HL-60/S4 treated with retinoic acid at 250 ng/mL for 4 days and 3 days (cell line): ENCODE data around the gene RBM33.

Source experiments
- in situ Hi-C: fragments of 300-500 bp; cut with MboI; formaldehyde crosslinking; loops from 2 replicates; pipeline ENCODE4 v1.7.0; 2022; ENCODE audit warnings: low sequenced_read_pairs

The RBM33 gene

GRCh38 chr7:155815332-155816191 is 171.1 kb downstream of the RBM33 start:
- in situ Hi-C loops, result loop anchor here (25.0 kb wide), 2 partner anchors 997 to 1447 kb away; no protein-coding TSS in a partner anchor

GRCh38 chr7:155816192-155816508 is 171.7 kb downstream of the RBM33 start:
- in situ Hi-C loops, result loop anchor here (25.0 kb wide), 2 partner anchors 996 to 1446 kb away; no protein-coding TSS in a partner anchor

DNA sequence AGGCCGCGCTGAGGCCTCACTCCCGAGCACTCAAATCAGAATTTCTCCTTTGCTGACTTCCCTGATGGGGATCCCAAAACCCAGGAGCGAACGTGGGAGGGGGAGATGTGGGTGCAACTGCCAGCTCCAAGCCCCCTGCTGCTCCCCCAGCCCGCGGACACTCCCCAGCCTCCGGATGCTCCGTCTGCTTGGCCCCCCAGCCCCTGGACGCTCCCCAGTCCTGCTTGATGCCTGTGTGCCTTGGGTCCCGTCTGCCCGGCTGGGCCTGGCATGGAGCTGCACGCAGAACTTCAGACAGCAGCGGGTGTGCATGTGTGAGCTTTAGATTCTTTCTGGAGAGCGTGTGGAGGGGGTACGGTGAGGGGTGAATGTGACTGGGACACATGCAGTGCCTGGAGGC is 172.5 kb downstream of the RBM33 start:
- in situ Hi-C loops, result loop anchor here (25.0 kb wide), 2 partner anchors 995 to 1445 kb away; no protein-coding TSS in a partner anchor

- in situ Hi-C loops, result loop anchor here (25.0 kb wide), 2 partner anchors 995 to 1445 kb away; no protein-coding TSS in a partner anchor
Observed at GRCh38 chr7:155817515-155817914, 173.1 kb downstream of the RBM33 start.

GRCh38 chr7:155818154-155818819 is 173.8 kb downstream of the RBM33 start:
- in situ Hi-C loops, result loop anchor here (25.0 kb wide), 2 partner anchors 994 to 1444 kb away; no protein-coding TSS in a partner anchor

DNA sequence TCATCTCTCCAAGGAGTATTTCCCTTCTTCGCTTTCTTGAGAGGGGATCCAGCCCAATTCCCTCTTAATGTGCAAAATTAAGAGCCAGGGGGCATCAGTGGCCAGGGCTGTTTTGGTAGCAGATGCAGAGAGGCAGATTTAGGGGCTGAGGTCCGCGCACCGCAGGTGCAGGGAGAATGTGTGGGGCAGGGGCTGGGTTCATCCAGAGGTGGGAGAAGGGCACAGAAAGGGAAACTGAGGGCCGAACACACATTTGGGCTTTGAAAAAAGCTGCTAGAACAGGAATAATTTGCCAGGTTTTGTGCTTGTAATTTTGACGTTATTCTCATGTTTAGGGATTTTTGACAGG is 174.3 kb downstream of the RBM33 start:
- in situ Hi-C loops, result loop anchor here (25.0 kb wide), 2 partner anchors 994 to 1444 kb away; no protein-coding TSS in a partner anchor

DNA sequence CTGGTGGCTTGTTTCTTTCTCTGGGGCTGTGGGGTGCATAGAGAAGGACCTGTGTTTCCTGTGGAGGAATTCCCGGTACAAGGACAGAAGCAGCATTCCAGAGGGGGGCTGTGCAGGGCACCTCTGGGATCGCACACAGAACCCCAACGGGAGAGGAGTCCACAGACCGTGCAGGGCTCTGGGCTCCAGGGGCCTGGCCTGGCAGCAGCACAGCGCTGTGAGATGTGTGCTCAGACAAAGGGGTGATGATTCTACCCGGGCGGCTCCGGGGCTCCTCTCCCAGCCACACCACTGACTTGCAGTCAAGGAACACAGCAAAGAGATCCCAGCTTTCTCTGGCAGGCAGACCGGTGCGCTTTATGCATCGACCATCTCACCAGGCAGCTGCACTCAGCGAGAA is 174.7 kb downstream of the RBM33 start:
- in situ Hi-C loops, result loop anchor here (25.0 kb wide), 2 partner anchors 993 to 1443 kb away; no protein-coding TSS in a partner anchor

- in situ Hi-C loops, result loop anchor here (25.0 kb wide), 2 partner anchors 992 to 1442 kb away; no protein-coding TSS in a partner anchor
Observed at GRCh38 chr7:155820246-155820645, 175.8 kb downstream of the RBM33 start.

DNA sequence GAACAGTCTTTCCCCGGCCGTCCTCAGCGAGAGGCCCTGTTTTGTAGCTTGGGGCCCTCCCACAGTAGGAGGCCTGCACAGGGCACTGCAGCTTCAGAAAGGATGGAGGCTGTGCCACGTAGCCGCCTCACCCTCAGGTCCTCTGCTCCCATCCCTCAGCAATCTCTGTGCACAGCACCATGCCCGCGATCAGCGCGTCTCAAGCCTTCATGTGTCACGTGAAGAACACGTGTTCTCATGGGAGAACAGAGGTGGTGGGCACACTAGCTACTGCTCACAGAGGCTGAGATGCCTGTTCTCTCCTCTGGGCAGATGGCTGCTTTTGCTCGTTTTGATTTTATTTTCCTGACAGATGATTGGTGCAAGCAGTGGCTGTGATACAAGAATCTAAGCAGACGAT is 176.3 kb downstream of the RBM33 start:
- in situ Hi-C loops, result loop anchor here (25.0 kb wide), 2 partner anchors 992 to 1442 kb away; no protein-coding TSS in a partner anchor

DNA sequence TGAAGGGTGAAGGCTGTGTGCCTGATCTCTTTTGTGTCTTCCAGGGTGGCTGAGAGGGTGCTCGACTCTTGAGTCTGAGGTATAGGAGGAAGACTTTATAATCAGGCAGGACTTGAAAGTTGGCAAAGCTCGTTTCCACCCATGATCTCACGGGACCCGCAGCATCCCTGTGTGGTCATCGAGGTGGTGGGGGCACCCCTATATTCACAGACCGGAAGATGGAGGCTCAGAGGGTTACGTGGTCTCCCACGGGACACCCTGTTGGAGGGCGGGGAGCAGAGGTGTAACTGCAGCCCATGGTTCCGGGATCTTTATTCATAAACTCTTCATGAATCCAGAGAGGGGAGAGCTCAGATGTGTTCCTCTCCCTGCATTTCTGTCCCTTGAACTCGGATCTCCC is 177.4 kb downstream of the RBM33 start:
- in situ Hi-C loops, result loop anchor here (25.0 kb wide), 2 partner anchors 990 to 1440 kb away; no protein-coding TSS in a partner anchor

DNA sequence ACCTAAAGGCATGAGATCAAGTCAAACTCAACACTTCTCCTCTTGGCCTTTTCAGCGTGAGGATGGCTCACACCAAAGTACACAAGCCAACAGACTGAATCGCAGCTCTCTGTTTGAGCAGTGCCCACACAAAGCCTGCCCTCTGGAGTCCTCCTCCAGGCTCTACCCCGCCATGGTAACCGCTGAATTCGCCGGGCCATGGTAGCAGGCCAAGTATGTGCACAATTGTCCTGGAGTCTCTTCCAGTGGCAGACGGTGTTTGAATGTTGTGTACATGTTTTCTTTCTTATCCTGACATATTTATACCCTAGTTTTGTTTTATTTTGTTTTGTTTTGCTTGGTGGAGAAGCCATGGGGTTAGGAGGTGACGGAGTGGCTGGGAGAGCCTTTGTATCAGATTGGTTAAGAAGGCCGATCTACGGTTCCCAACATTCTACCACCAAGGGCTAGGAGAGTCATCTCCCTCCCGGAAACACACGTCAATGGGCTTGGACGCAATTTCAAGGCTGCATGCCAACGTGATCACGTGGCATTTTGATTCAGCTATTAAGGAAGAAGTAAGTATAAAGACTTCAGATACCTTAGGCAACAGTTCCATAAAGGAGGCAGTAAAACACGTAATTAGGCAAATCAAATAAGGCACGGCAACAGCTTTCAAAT is 179.9 kb downstream of the RBM33 start:
- in situ Hi-C loops, result loop anchor here (25.0 kb wide), 2 partner anchors 988 to 1438 kb away; no protein-coding TSS in a partner anchor

GRCh38 chr7:155825336-155825735 is 180.9 kb downstream of the RBM33 start:
- in situ Hi-C loops, result no loop called here

- in situ Hi-C loops, result no loop called here
Observed at GRCh38 chr7:155829796-155830470, 185.5 kb downstream of the RBM33 start.
